ENCODE measurements around the gene KIF17.

The KIF17 gene

DNA sequence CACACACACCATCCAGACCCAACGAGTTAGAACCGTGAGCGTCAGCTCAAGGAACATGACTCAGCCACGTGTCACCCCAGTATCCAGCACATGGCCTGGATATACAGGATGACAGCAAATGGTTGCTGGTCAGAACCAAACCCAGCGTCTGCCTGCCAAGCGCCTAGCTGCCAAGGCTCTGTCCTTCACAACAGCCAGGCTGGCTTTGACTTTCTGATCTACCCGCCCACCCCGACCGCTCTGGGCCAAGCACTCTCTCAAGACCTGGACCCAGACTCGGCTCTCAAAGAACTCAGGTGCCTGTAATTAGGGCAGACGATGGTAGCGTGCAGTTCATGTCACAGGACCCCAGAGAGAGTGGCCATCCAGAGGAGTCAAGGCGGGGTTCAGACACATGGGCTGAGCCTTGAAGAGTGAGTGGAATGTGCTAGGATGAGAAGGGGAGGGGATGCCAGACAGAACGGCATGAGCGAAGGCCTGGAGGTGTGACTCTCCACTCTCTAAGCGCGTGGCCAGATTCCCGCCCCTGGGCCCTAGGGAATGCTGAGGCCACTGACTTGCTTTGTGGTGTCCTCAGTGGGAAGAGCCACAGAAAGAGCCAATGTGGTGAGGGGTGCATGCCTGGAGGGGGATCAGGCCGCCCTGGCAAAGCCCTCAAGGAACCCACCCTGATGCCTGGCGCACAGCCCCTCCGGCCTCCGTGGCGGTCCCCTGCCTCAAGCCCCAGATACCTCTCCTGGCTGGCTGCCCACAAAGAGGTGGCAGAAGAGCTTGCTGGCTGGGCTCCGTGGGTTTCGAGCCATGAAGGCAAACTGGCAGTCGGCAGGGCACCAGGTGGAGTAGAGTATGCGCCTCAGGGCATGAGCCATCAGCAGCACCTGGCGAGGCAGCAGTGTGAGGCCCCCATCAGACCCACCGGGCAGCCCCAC, 7.6 kb upstream of the KIF17 start:
- Mint-ChIP-seq H3K27me3 (ENCODE audit: low read depth) (peaks cover 50% of the 10 kb centered on the region), H3K4me1 (peaks cover 4% of the 10 kb centered on the region), H3K36me3 (ENCODE audit: low read depth) (no peaks in the 10 kb centered on the region), H3K27ac (no peak overlapping the region), H3K9me3 (no peaks in the 10 kb centered on the region), H3K4me3 (no peak overlapping the region)
- TF ChIP-seq, protein P1, sequence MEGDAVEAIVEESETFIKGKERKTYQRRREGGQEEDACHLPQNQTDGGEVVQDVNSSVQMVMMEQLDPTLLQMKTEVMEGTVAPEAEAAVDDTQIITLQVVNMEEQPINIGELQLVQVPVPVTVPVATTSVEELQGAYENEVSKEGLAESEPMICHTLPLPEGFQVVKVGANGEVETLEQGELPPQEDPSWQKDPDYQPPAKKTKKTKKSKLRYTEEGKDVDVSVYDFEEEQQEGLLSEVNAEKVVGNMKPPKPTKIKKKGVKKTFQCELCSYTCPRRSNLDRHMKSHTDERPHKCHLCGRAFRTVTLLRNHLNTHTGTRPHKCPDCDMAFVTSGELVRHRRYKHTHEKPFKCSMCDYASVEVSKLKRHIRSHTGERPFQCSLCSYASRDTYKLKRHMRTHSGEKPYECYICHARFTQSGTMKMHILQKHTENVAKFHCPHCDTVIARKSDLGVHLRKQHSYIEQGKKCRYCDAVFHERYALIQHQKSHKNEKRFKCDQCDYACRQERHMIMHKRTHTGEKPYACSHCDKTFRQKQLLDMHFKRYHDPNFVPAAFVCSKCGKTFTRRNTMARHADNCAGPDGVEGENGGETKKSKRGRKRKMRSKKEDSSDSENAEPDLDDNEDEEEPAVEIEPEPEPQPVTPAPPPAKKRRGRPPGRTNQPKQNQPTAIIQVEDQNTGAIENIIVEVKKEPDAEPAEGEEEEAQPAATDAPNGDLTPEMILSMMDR (IDR thresholded peaks at IDR 0.05; ENCODE audit: unreplicated experiment in 3 of 3) = no peak

DNA sequence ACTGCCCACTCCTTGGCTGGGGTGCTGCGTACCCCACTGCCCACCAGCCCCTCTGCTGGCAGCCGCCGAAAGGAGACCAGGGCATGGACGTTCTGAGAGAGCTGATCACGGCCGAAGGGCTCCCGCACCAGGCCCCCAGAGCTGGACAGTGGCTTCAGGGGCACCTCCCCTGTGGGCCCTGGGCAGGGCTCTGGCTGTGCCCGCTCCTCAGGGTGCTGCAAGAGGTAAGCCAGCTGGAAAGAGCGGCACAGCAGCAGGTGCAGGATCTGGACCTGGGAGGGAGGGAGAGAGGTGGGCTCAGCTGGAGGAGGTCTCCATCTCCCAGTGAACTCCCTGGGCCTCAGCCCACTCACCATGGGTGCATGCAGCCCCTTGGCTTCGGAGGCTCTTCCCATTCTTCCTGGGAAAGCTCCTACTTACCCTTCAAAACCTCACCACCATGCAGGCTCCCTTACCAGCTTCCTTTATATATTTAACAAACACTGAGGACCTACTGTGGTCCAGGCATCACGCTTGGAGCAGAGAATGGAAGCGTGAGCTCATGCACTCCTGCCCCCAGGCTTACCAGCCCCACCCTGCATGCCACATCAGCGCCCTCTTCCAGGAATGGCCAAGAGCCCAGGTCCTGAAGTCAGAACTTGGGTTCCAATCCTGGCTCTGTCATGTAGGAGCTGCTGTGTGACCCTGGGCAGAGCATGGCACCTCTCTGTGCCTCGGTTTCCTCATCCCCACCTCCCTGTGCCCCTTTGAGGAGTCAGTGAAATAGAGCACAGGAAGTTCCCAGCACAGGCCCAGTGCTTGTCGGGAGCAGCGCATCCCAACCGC, 6.8 kb upstream of the KIF17 start:
- Mint-ChIP-seq H3K9me3 (no peaks in the 10 kb centered on the region), H3K4me1 (no peaks in the 10 kb centered on the region), H3K4me3 (no peak overlapping the region)

DNA sequence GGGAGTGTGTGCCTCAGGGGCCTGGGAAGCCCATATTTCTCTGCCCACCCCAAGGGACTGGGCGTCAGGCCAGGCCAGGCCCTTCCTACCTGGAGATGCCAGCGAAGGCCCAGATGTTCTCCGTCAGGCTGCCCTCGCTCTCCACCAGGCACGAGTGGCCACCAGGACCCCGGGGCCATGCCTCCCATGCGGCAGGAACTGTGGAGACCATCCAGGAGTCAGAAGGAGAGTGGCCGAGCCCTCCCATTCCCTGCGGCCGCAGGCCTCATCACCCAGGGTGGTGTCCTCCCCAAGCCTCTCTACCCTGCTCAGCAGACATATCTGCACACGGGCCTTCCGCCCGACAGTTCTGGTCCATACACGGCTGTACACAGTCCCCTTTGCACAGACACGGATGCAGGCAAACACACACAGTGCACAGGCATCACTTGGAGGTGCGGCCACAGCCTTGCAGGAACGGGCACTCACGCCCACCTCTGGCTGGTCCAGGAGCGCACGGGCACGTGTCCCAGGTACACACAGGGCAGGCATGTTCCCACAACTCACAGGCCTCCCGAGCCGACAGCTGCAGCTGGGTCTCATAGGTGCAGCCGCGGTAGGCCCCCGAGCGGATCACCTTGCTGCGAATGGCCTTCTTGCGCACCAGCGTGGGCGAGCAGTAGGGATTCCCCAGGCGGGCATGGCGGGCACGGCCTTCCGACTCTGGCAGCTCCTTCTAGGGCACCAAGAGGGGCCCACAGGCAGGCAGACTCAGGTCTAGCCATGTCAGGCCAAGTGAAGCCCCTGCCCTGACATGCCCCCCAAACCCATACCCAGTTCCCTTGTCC, 5.9 kb upstream of the KIF17 start:
- TF ChIP-seq, protein P1 (IDR thresholded peaks at IDR 0.05; ENCODE audit: unreplicated experiment in 3 of 3) = no peak
- Mint-ChIP-seq H3K4me3 (no peak overlapping the region), H3K9me3 (no peaks in the 10 kb centered on the region), H3K27ac (no peak overlapping the region), H3K27me3 (ENCODE audit: low read depth) (peaks cover 50% of the 10 kb centered on the region), H3K4me1 (no peaks in the 10 kb centered on the region), H3K36me3 (ENCODE audit: low read depth) (no peaks in the 10 kb centered on the region)

More for the DNA sequence above, 6.8 kb upstream of the KIF17 start:
- H3K27ac Mint-ChIP-seq = no peak overlapping the region
- H3K27me3 Mint-ChIP-seq (ENCODE audit: low read depth) = peaks cover 50% of the 10 kb centered on the region
- TF ChIP-seq, protein P1 (IDR thresholded peaks at IDR 0.05; ENCODE audit: unreplicated experiment in 3 of 3) = no peak
- H3K36me3 Mint-ChIP-seq (ENCODE audit: low read depth) = no peaks in the 10 kb centered on the region

DNA sequence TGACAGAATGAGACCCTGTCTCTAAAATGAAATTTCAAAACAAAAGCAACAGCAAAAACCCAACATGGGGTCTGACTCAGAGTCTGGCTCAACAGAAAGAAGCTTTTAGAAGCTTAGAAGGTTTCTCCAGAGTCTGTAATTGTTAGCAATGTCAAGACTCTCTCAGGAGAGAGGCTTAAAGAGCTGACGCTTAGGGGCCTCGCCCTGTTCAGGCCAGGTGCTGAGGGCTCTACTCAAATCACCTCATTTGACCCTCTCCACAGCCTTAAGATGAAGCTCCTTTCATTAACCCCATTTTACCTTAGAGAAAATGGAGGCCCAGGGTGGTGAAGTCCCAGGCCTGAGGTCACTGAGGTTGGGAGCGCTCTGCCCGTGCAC, 5.3 kb upstream of the KIF17 start:
- Mint-ChIP-seq H3K27me3 (ENCODE audit: low read depth) (peaks cover 50% of the 10 kb centered on the region), H3K4me1 (no peaks in the 10 kb centered on the region), H3K9me3 (no peaks in the 10 kb centered on the region), H3K27ac (no peak overlapping the region), H3K4me3 (no peak overlapping the region), H3K36me3 (ENCODE audit: low read depth) (no peaks in the 10 kb centered on the region)
- TF ChIP-seq, protein P1 (IDR thresholded peaks at IDR 0.05; ENCODE audit: unreplicated experiment in 3 of 3) = no peak

DNA sequence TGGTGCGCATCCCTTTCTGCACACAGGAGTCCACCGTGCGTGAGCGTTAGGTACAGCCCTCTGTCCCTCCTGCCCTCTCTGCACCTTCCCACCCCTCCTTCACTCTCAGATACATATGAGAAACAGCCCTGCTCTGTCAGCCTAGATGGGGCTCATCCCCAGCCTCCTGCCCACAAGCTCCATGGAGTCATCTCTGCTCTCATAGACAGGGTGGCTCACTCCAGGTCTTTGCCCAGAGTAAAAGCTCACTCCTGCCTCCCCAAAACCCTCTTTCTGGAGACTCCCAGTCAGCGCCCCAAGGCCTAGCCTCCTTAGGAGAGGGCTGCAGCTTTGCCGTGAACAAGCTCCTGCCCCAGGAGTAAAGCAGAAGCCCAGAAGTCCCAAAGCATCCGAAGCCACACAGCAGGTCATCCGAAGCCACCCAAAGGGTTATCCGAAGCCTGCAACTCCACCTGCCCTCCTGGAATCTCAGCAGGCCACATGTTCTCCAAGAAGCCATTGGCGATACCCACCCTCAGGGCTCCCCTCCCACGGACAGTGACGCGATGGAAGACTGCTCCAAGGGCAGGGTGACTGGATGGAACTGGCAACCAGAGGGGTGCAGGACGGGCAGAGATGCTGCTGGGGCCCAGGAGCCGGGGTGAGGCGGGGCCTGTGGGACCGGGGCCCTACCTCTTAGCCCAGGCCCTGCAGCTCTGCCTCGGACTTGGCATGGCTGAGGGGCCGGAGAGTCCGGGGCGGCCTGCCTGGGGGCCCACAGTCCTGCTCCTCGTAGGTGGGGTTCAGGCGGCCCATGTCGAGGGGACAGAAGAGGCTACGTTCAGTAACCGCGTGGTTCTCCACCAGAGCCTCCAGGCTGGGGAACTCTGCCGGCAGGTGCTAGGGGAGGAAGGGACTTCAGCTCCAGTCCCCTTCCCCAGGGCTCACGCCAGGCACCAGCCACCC, 3.6 kb upstream of the KIF17 start:
- H3K27ac Mint-ChIP-seq = no peak overlapping the region
- H3K27me3 Mint-ChIP-seq (ENCODE audit: low read depth) = peaks cover 50% of the 10 kb centered on the region
- H3K4me3 Mint-ChIP-seq = peak overlapping the region in 1 of 3 experiments; percentile 24
- TF ChIP-seq, protein P1 (IDR thresholded peaks at IDR 0.05; ENCODE audit: unreplicated experiment in 3 of 3) = no peak
- no peaks in the 10 kb centered on the region for H3K9me3 Mint-ChIP-seq
- no peaks in the 10 kb centered on the region for H3K4me1 Mint-ChIP-seq
- H3K36me3 Mint-ChIP-seq (ENCODE audit: low read depth) = no peaks in the 10 kb centered on the region
